Measurements from ENCODE around the gene GRIA1. TPM values are rescaled to one million over a fixed set of nuclear protein-coding genes. Genes with fewer than 3 reads are reported as not detected.

Gene GRIA1
- total RNA-seq, 4 donors from 2014 or later = 0.12 to 0.19 TPM; not detected in 2

GRCh38 chr5:153520137-153520536 is 29.7 kb downstream of the GRIA1 start:
- TF ChIP-seq, protein P1, sequence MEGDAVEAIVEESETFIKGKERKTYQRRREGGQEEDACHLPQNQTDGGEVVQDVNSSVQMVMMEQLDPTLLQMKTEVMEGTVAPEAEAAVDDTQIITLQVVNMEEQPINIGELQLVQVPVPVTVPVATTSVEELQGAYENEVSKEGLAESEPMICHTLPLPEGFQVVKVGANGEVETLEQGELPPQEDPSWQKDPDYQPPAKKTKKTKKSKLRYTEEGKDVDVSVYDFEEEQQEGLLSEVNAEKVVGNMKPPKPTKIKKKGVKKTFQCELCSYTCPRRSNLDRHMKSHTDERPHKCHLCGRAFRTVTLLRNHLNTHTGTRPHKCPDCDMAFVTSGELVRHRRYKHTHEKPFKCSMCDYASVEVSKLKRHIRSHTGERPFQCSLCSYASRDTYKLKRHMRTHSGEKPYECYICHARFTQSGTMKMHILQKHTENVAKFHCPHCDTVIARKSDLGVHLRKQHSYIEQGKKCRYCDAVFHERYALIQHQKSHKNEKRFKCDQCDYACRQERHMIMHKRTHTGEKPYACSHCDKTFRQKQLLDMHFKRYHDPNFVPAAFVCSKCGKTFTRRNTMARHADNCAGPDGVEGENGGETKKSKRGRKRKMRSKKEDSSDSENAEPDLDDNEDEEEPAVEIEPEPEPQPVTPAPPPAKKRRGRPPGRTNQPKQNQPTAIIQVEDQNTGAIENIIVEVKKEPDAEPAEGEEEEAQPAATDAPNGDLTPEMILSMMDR (IDR thresholded peaks at IDR 0.05) = no peak
- TF ChIP-seq POLR2A (IDR thresholded peaks at IDR 0.05) = no peak
- Histone ChIP-seq H3K27ac (no peak overlapping the region), H3K4me1 (peaks cover 0 to 6% (median 0%) of the 10 kb centered on the region in 3 donors), H3K4me3 (no peak overlapping the region), H3K27me3 (no peaks in the 10 kb centered on the region), H3K36me3 (no peaks in the 10 kb centered on the region), H3K9me3 (no peaks in the 10 kb centered on the region)
- intact Hi-C loops (cut with DNase I) = no loop called here
- 50 to 73% methylated on average over 1 of the region's 1 CpG for WGBS, 2 donors
- no peak for DNase-seq

DNA sequence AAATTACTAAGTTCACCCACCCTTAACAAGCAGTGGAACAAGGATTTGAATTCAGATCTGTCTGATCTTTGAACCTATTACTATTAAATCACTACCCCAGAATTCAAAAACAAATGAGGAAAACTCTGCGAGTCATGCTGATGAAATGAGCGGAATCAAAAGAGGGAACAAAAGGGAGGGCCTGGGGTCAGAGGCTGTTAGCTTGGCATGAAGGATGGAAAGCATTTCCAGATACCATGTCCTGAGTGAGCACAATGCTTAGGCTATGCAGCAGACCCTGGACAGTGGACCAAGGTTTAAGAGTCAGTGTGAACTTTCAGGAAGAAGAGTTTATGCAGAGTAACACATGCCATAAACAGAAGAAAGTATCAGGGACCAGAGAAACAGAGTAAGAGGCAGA is 30.5 kb downstream of the GRIA1 start:
- no peak overlapping the region for H3K4me3 ChIP-seq
- intact Hi-C loops (cut with DNase I) = no loop called here
- TF ChIP-seq, protein P1 (IDR thresholded peaks at IDR 0.05) = no peak
- no peak for TF ChIP-seq POLR2A (IDR thresholded peaks at IDR 0.05)
- no peak overlapping the region for H3K27ac ChIP-seq
- DNase-seq = no peak
- H3K36me3 ChIP-seq = no peaks in the 10 kb centered on the region
- no peaks in the 10 kb centered on the region for H3K9me3 ChIP-seq
- no peaks in the 10 kb centered on the region for H3K27me3 ChIP-seq
- 82 to 83% methylated on average over 2 of the region's 2 CpGs for WGBS, 2 donors
- peaks cover 0 to 6% (median 0%) of the 10 kb centered on the region in 3 donors for H3K4me1 ChIP-seq

- no peak overlapping the region for H3K27ac ChIP-seq
- no peak overlapping the region for H3K4me3 ChIP-seq
- H3K4me1 ChIP-seq = peaks cover 0 to 6% (median 0%) of the 10 kb centered on the region in 3 donors
- intact Hi-C loops (cut with DNase I) = no loop called here
- no peaks in the 10 kb centered on the region for H3K9me3 ChIP-seq
- TF ChIP-seq, protein P1 (IDR thresholded peaks at IDR 0.05) = no peak
- TF ChIP-seq POLR2A (IDR thresholded peaks at IDR 0.05) = no peak
- no peak for DNase-seq
- H3K36me3 ChIP-seq = no peaks in the 10 kb centered on the region
- no peaks in the 10 kb centered on the region for H3K27me3 ChIP-seq
Measured at GRCh38 chr5:153523211-153523610, 32.7 kb downstream of the GRIA1 start.

- H3K36me3 ChIP-seq = no peaks in the 10 kb centered on the region
- H3K9me3 ChIP-seq = no peaks in the 10 kb centered on the region
- WGBS, 2 donors = 39 to 47% methylated on average over 2 to 5 of the region's 5 CpGs
- DNase-seq = no peak
- no peak overlapping the region for H3K27ac ChIP-seq
- intact Hi-C loops (cut with DNase I) = no loop called here
- H3K4me3 ChIP-seq = no peak overlapping the region
- peaks cover 0 to 6% (median 0%) of the 10 kb centered on the region in 3 donors for H3K4me1 ChIP-seq
- no peaks in the 10 kb centered on the region for H3K27me3 ChIP-seq
- TF ChIP-seq POLR2A (IDR thresholded peaks at IDR 0.05) = no peak
- TF ChIP-seq, protein P1 (IDR thresholded peaks at IDR 0.05) = no peak
Measured at GRCh38 chr5:153523831-153524230, 33.4 kb downstream of the GRIA1 start.

GRCh38 chr5:153525536-153525935 is 35.1 kb downstream of the GRIA1 start:
- Histone ChIP-seq H3K4me3 (no peak overlapping the region), H3K27me3 (no peaks in the 10 kb centered on the region), H3K27ac (no peak overlapping the region), H3K36me3 (no peaks in the 10 kb centered on the region), H3K9me3 (no peaks in the 10 kb centered on the region), H3K4me1 (peaks cover 0 to 6% (median 0%) of the 10 kb centered on the region in 3 donors)
- TF ChIP-seq POLR2A (IDR thresholded peaks at IDR 0.05) = no peak
- TF ChIP-seq, protein P1 (IDR thresholded peaks at IDR 0.05) = no peak
- no peak for DNase-seq
- WGBS, 2 donors = 73 to 100% methylated on average over 1 of the region's 1 CpG
- intact Hi-C loops (cut with DNase I) = no loop called here
